Psoas muscle (tissue), 8 donors: ENCODE results near the gene USP16. TPM values are rescaled to one million over a fixed set of nuclear protein-coding genes. Genes with fewer than 3 reads are reported as not detected.

Experiments used
- ATAC-seq, 4 donors: fragments of 200-7000 bp; cut with Tn5 transposase; one replicate each; pipeline ENCODE4 v1.9.1; 2020; ENCODE audit warnings: moderate library complexity in 3 of 4, mild to moderate bottlenecking in 2 of 4
- DNase-seq, 2 donors: peaks; one replicate each; pipeline ENCODE4 v3.0.0-alpha.2; 2020
- H3K27ac ChIP-seq: fragments of 200-600 bp; one replicate; pipeline ENCODE4 v1.8.0; 2022
- H3K27me3 ChIP-seq, 3 donors: fragments of 200-600 bp in 1 of 3; one replicate each; pipeline versions ENCODE4 v1.6.1 to v1.8.0; 2013 to 2022; ENCODE audit warnings: low read length in 2 of 3, mild to moderate bottlenecking in 2 of 3, moderate library complexity in 1 of 3; ENCODE audit not compliant: insufficient read depth in 3 of 3
- H3K36me3 ChIP-seq, 2 donors: fragments of 200-600 bp in 1 of 2; one replicate each; pipeline versions ENCODE4 v1.6.1 to v1.8.0; 2013 to 2022; ENCODE audit warnings: low read depth in 1 of 2, mild to moderate bottlenecking in 1 of 2, moderate library complexity in 1 of 2; ENCODE audit not compliant: insufficient read depth in 1 of 2
- H3K4me1 ChIP-seq: fragments of 200-600 bp; one replicate; pipeline ENCODE4 v1.8.0; 2022
- H3K4me3 ChIP-seq: fragments of 200-600 bp; one replicate; pipeline ENCODE4 v1.8.0; 2022; ENCODE audit warnings: mild to moderate bottlenecking
- H3K9me3 ChIP-seq: fragments of 200-600 bp; one replicate; pipeline ENCODE4 v1.8.0; 2022
- CTCF ChIP-seq: fragments of 200-600 bp; IDR thresholded peaks from one replicate; pipeline ENCODE4 v1.8.0; 2022; ENCODE audit warnings: antibody characterized with exemption
- WGBS, 3 donors: extraction: QIAGEN DNeasy Blood & Tissue Kit; methylation state at CpG; one replicate each; pipeline versions ENCODE4 v1.1.6 to v1.1.7; 2013; 5-methylcytosine and 5-hydroxymethylcytosine counted together
- intact Hi-C, 2 donors: fragments of 100-400 bp; cut with DNase I; formaldehyde crosslinking; loops; one replicate each; pipeline versions ENCODE4 v1.11.0 to v1.14.2; 2022
- polyA plus RNA-seq, 3 donors: library from polyadenylated mRNA; stranded (reverse); fragments of 200-250 nt; gene quantifications; one replicate each; pipeline ENCODE4 v1.2.3, GENCODE V29; 2013
- total RNA-seq, 4 donors: library from RNA; stranded (reverse); fragmentation: NEBNext Ultra II Directional in 2 of 4; extraction: Animal tissue kit (Norgen Biotek cat#: 25700) in 2 of 4; gene quantifications; one replicate each; pipeline versions ENCODE4 v1.2.1 to v1.2.4, GENCODE V29; 2021 to 2023
- donor health status: healthy with polysubstance abuse.
- donor health status: DM: no; HTN: no; CAD: no; lungs with moderate emphysema.
- donor health status: Bipolar disorder and iron deficiency.
- donor health status: healthy.
- donor health status: DM: yes; HTN: yes; CAD: no.
- donor health status: DM: no; HTN: no; CAD: no.
- donor health status: DM: no; HTN: no; CAD: no.
- donor health status: DM: yes; HTN: yes; CAD: no.

The USP16 gene
- total and polyA plus RNA-seq, 7 donors = 26.3 to 45.1 (median 38.0) TPM

- Histone ChIP-seq H3K27me3 (no peaks in the 10 kb centered on the region), H3K4me3 (no peak overlapping the region), H3K36me3 (no peaks in the 10 kb centered on the region), H3K9me3 (no peaks in the 10 kb centered on the region), H3K4me1 (no peaks in the 10 kb centered on the region), H3K27ac (peak overlapping the region; percentile 17)
- DNase-seq (no peak), ATAC-seq (no peak)
- WGBS, 3 donors = 70 to 74% (median 71%) methylated on average over 8 of the region's 8 CpGs
- intact Hi-C loops = no loop called here
- no peak for TF ChIP-seq CTCF
These were observed 54.6 kb downstream of the USP16 start for GRCh38 chr21:29078869-29079767.

- WGBS, 3 donors = 40 to 48% (median 43%) methylated on average over 6 of the region's 6 CpGs
- Histone ChIP-seq H3K36me3 (no peaks in the 10 kb centered on the region), H3K27ac (peak overlapping the region; percentile 17), H3K4me3 (no peak overlapping the region), H3K9me3 (no peaks in the 10 kb centered on the region), H3K4me1 (no peaks in the 10 kb centered on the region), H3K27me3 (no peaks in the 10 kb centered on the region)
- intact Hi-C loops = loop anchor here in 1 of 2 donors (10.0 kb wide), 1 partner anchor 764 kb away; no protein-coding TSS in a partner anchor
- TF ChIP-seq CTCF = no peak
- DNase-seq (no peak), ATAC-seq (peak in 3 of 4 donors; percentile 12 to 52 (median 17))
These were observed 56.0 kb downstream of the USP16 start for GRCh38 chr21:29080454-29080941.

GRCh38 chr21:29082046-29082815 is 57.8 kb downstream of the USP16 start:
- whole genome bisulfite sequencing, 3 donors = 82 to 94% (median 93%) methylated on average over 3 of the region's 3 CpGs
- Histone ChIP-seq H3K4me3 (no peak overlapping the region), H3K9me3 (no peaks in the 10 kb centered on the region), H3K36me3 (no peaks in the 10 kb centered on the region), H3K27me3 (no peaks in the 10 kb centered on the region), H3K27ac (no peak overlapping the region), H3K4me1 (no peaks in the 10 kb centered on the region)
- intact Hi-C loops = loop anchor here in 1 of 2 donors (10.0 kb wide), 1 partner anchor 763 kb away; no protein-coding TSS in a partner anchor
- no peak for ATAC-seq
- no peak for TF ChIP-seq CTCF
- DNase-seq = no peak

GRCh38 chr21:29083306-29083705 is 58.8 kb downstream of the USP16 start:
- no peak for ATAC-seq
- no peaks in the 10 kb centered on the region for H3K9me3 ChIP-seq
- no peaks in the 10 kb centered on the region for H3K4me1 ChIP-seq
- TF ChIP-seq CTCF = no peak
- 95 to 96% (median 96%) methylated on average over 3 of the region's 3 CpGs for WGBS, 3 donors
- H3K4me3 ChIP-seq = no peak overlapping the region
- DNase-seq = no peak
- H3K27ac ChIP-seq = no peak overlapping the region
- intact Hi-C loops = loop anchor here in 1 of 2 donors (10.0 kb wide), 1 partner anchor 761 kb away; no protein-coding TSS in a partner anchor
- no peaks in the 10 kb centered on the region for H3K27me3 ChIP-seq
- no peaks in the 10 kb centered on the region for H3K36me3 ChIP-seq
